BLaER1 treated with 17β-estradiol and CSF1 and Interleukin-3, amounts not matched to agents 10 nM and 100 nM (cell line): Measurements from ENCODE around the gene PIN1.

Experiments used
- H3K27ac ChIP-seq, 11 experiments: shearing (Covaris generic); formaldehyde crosslinking; 2 replicates each; pipeline ENCODE4 v1.8.1; 2022
- H3K27me3 ChIP-seq, 11 experiments: shearing (Covaris generic); formaldehyde crosslinking; 2 replicates each; pipeline ENCODE4 v1.8.1; 2022
- H3K36me3 ChIP-seq, 11 experiments: shearing (Covaris generic); formaldehyde crosslinking; 2 replicates each; pipeline ENCODE4 v1.8.1; 2022
- H3K4me1 ChIP-seq, 10 experiments: shearing (Covaris generic); formaldehyde crosslinking; 2 replicates each; pipeline ENCODE4 v1.8.1; 2022
- H3K4me2 ChIP-seq, 11 experiments: shearing (Covaris generic); formaldehyde crosslinking; 2 replicates each; pipeline ENCODE4 v1.8.1; 2022
- H3K4me3 ChIP-seq, 10 experiments: shearing (Covaris generic); formaldehyde crosslinking; 2 replicates each; pipeline ENCODE4 v1.8.1; 2022
- H3K9ac ChIP-seq, 11 experiments: shearing (Covaris generic); formaldehyde crosslinking; 2 replicates each; pipeline ENCODE4 v1.8.1; 2022
- H3K9me3 ChIP-seq, 11 experiments: shearing (Covaris generic); formaldehyde crosslinking; replicated peaks in 1 of 11; 2 replicates each; pipeline ENCODE4 v1.8.1; 2022
- H4K20me1 ChIP-seq, 11 experiments: shearing (Covaris generic); formaldehyde crosslinking; 2 replicates each; pipeline ENCODE4 v1.8.1; 2022
- Cebpa-rat ChIP-seq, 11 experiments: shearing (Covaris generic); IDR thresholded peaks; 2 replicates each; pipeline ENCODE4 v1.8.1; 2022

PIN1 gene

GRCh38 chr19:9883764-9884163, 48.6 kb downstream of the PIN1 start:
- H3K27me3 ChIP-seq, result no peaks in the 10 kb centered on the region
- H4K20me1 ChIP-seq, result no peaks in the 10 kb centered on the region
- no peak for TF ChIP-seq Cebpa-rat (IDR thresholded peaks at IDR 0.05)
- peaks cover 0 to 3% (median 0%) of the 10 kb centered on the region in 10 experiments; a peak in 2 of 20 replicates for H3K4me1 ChIP-seq
- no peak overlapping the region for H3K27ac ChIP-seq
- H3K9ac ChIP-seq, result no peak overlapping the region
- no peaks in the 10 kb centered on the region for H3K9me3 ChIP-seq
- no peak overlapping the region for H3K4me2 ChIP-seq
- H3K36me3 ChIP-seq, result no peaks in the 10 kb centered on the region
- H3K4me3 ChIP-seq, result no peak overlapping the region

- H3K36me3 ChIP-seq, result no peaks in the 10 kb centered on the region
- no peak overlapping the region for H3K9ac ChIP-seq
- no peak overlapping the region for H3K4me2 ChIP-seq
- H3K27me3 ChIP-seq, result no peaks in the 10 kb centered on the region
- no peaks in the 10 kb centered on the region for H3K9me3 ChIP-seq
- no peaks in the 10 kb centered on the region for H4K20me1 ChIP-seq
- H3K27ac ChIP-seq, result no peak overlapping the region
- peaks cover 0 to 4% (median 0%) of the 10 kb centered on the region in 10 experiments; a peak in 3 of 20 replicates for H3K4me1 ChIP-seq
- TF ChIP-seq Cebpa-rat (IDR thresholded peaks at IDR 0.05), result no peak
- no peak overlapping the region for H3K4me3 ChIP-seq
Observed at GRCh38 chr19:9885077-9885552, 50.0 kb downstream of the PIN1 start.

- no peaks in the 10 kb centered on the region for H3K9me3 ChIP-seq
- no peaks in the 10 kb centered on the region for H3K27me3 ChIP-seq
- TF ChIP-seq Cebpa-rat (IDR thresholded peaks at IDR 0.05), result no peak
- H3K36me3 ChIP-seq, result no peaks in the 10 kb centered on the region
- H3K27ac ChIP-seq, result no peak overlapping the region
- H3K4me3 ChIP-seq, result no peak overlapping the region
- H3K4me1 ChIP-seq, result peaks cover 0 to 8% (median 0%) of the 10 kb centered on the region in 10 experiments; a peak in 3 of 20 replicates
- no peak overlapping the region for H3K4me2 ChIP-seq
- H4K20me1 ChIP-seq, result no peaks in the 10 kb centered on the region
- H3K9ac ChIP-seq, result no peak overlapping the region
Observed at GRCh38 chr19:9891609-9892373, 56.7 kb downstream of the PIN1 start.
